ENCODE data around the gene NACC1.
A peak's percentile ranks its signal among the peaks of the same experiment; 100 is the strongest.

NACC1 gene

GRCh38 chr19:13155472-13156359 is 37.7 kb downstream of the NACC1 start:
- H3K4me3 ChIP-seq (ENCODE audit: control insufficient read depth, low read depth, low read length) = peak overlapping the region; percentile 63
- no peak for TF ChIP-seq CTCF (IDR thresholded peaks at IDR 0.05; ENCODE audit: control insufficient read depth, insufficient read depth, low read depth, low read length, missing control alignments)
- DNase-seq (ENCODE audit: low read depth) = no peak

DNA sequence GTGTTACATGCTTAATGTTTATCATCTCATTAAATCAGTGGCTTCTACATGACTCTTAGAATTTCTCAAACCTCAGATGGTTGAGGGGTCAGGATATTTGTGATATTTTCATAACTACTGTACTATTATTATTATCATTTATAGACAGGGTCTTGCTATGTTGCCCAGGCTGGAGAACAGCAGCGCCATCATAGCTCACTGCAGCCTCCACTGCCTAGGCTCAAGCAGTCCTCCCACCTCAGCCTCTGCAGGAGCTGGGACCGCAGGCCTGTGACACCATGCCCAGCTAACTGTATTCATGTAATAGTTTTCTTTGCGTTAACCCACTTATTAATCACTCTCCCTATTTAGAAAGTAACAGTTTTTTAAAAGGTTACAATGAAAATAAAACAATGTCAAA is 41.6 kb downstream of the NACC1 start:
- no peak overlapping the region for H3K4me3 ChIP-seq (ENCODE audit: control insufficient read depth, low read depth, low read length)
- no peak for TF ChIP-seq CTCF (IDR thresholded peaks at IDR 0.05; ENCODE audit: control insufficient read depth, insufficient read depth, low read depth, low read length, missing control alignments)
- no peak for DNase-seq (ENCODE audit: low read depth)

DNA sequence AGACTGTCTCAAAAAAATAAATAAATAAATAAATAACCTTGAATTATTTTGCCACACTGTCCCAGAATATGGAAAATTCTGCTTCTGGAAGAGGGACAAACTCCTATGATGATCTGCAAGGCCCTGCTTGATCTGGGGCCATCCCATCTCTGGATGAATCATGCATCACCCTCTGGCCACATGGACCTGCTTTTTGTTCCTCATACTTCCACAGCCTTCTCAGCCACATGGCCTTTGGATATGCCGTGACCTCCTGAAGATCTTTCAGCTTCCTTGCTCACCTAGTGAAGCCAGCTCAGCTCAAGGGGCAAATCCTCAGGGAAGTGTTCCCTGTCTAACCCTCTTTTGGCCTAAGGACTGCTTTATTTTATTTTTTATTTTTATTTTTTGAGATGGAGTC is 42.5 kb downstream of the NACC1 start:
- no peak for TF ChIP-seq CTCF (IDR thresholded peaks at IDR 0.05; ENCODE audit: control insufficient read depth, insufficient read depth, low read depth, low read length, missing control alignments)
- no peak overlapping the region for H3K4me3 ChIP-seq (ENCODE audit: control insufficient read depth, low read depth, low read length)

GRCh38 chr19:13162724-13163608 is 44.9 kb downstream of the NACC1 start:
- DNase-seq (ENCODE audit: low read depth) = peak; percentile 91
- H3K4me3 ChIP-seq (ENCODE audit: control insufficient read depth, low read depth, low read length) = peak overlapping the region; percentile 32
- TF ChIP-seq CTCF (IDR thresholded peaks at IDR 0.05; ENCODE audit: control insufficient read depth, insufficient read depth, low read depth, low read length, missing control alignments) = no peak

More for the DNA sequence above, 42.5 kb downstream of the NACC1 start:
- DNase-seq (ENCODE audit: low read depth) = no peak

- H3K4me3 ChIP-seq (ENCODE audit: control insufficient read depth, low read depth, low read length) = peak overlapping the region; percentile 1
- no peak for TF ChIP-seq CTCF (IDR thresholded peaks at IDR 0.05; ENCODE audit: control insufficient read depth, insufficient read depth, low read depth, low read length, missing control alignments)
- DNase-seq (ENCODE audit: low read depth) = no peak
These were observed 45.7 kb downstream of the NACC1 start for GRCh38 chr19:13163609-13164342.
